Measurements from ENCODE around the gene FNIP2. TPM values are rescaled to one million over a fixed set of nuclear protein-coding genes. Genes with fewer than 3 reads are reported as not detected.
"Not testable (repeated sequence)": the region's sequence is repeated elsewhere in the genome, so short reads cannot be mapped to it uniquely, and the experiment has no call there.

Gene FNIP2
- total RNA-seq, 4 donors from 2014 or later = 48.9 to 75.8 (median 63.2) TPM

DNA sequence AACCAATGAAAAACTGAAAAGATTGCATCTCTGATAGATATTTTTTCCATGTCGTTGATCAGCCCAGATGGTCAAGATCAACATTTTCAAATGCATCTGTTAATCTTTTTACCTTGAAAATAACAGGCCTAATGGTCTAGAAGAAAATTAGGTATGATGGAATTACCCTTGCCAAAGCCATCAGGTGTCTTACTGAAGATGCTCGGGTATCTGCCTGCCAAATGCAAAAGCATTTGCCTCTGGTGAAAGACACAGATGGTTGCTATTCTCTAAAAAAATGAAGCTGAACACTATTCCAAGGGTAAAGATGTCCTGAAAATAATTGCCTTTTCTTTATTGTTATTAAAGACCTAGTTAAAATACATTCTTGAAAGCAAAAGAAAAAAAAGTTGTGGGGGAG is 126.0 kb downstream of the FNIP2 start:
- peaks cover 0 to 5% of the 10 kb centered on the region in 2 donors for H3K36me3 ChIP-seq
- intact Hi-C loops (cut with DNase I) = no loop called here

DNA sequence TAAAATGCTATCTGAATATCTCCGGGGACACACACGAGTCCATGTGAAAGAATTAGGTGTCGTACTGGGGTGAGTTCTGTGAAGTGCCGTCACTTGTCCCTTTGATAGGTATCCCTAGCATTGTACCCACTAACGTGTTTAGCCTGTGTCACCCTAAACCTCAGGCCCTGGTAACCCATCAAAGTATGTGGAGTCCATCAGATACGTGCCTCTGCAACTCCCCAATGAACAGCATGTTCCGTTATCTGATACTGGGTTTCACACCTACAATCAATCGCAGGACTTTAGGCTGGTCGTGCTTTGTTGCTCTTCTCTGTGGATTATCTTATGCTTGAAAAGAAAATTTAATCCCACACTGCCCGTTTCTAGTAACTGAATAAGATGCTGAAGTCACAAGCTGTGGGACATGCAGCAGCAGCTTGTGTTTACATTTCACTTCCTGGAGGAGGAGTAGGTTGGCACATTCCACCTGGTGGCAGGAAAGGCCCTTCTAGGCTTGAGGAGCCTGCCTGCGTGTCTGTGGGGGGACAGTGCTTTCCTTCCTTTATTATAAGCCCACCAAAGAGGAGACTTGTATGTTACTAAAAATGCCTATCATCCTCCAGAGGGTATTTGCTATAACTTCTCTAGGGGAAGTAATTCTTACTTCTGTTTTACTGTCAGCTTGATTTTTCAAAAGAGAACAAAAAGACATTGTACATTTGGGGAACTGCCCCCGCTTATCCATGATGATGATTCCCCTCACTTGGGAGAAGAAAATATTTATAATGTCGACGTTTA is 127.2 kb downstream of the FNIP2 start:
- 68 to 69% methylated on average over 14 of the region's 14 CpGs for WGBS, 2 donors
- TF ChIP-seq, protein P1, sequence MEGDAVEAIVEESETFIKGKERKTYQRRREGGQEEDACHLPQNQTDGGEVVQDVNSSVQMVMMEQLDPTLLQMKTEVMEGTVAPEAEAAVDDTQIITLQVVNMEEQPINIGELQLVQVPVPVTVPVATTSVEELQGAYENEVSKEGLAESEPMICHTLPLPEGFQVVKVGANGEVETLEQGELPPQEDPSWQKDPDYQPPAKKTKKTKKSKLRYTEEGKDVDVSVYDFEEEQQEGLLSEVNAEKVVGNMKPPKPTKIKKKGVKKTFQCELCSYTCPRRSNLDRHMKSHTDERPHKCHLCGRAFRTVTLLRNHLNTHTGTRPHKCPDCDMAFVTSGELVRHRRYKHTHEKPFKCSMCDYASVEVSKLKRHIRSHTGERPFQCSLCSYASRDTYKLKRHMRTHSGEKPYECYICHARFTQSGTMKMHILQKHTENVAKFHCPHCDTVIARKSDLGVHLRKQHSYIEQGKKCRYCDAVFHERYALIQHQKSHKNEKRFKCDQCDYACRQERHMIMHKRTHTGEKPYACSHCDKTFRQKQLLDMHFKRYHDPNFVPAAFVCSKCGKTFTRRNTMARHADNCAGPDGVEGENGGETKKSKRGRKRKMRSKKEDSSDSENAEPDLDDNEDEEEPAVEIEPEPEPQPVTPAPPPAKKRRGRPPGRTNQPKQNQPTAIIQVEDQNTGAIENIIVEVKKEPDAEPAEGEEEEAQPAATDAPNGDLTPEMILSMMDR (IDR thresholded peaks at IDR 0.05) = peak in 2 of 6 experiments; percentile 4 to 14
- TF ChIP-seq POLR2A (IDR thresholded peaks at IDR 0.05) = no peak
- Histone ChIP-seq H3K36me3 (peaks cover 0 to 5% of the 10 kb centered on the region in 2 donors), H3K4me1 (no peaks in the 10 kb centered on the region), H3K27me3 (no peaks in the 10 kb centered on the region), H3K27ac (no peak overlapping the region), H3K9me3 (no peaks in the 10 kb centered on the region), H3K4me3 (replicated peaks in 1 of 3) (no peak overlapping the region)
- intact Hi-C loops (cut with DNase I) = no loop called here
- peak; percentile 39 to 45 for DNase-seq

More for the DNA sequence above, 126.0 kb downstream of the FNIP2 start:
- Histone ChIP-seq H3K27me3 (no peaks in the 10 kb centered on the region), H3K9me3 (no peaks in the 10 kb centered on the region), H3K4me3 (replicated peaks in 1 of 3) (no peak overlapping the region), H3K27ac (no peak overlapping the region), H3K4me1 (no peaks in the 10 kb centered on the region)
- TF ChIP-seq, protein P1 (IDR thresholded peaks at IDR 0.05) = no peak
- TF ChIP-seq POLR2A (IDR thresholded peaks at IDR 0.05) = no peak
- no peak for DNase-seq
- 93 to 98% methylated on average over 2 of the region's 2 CpGs for WGBS, 2 donors

DNA sequence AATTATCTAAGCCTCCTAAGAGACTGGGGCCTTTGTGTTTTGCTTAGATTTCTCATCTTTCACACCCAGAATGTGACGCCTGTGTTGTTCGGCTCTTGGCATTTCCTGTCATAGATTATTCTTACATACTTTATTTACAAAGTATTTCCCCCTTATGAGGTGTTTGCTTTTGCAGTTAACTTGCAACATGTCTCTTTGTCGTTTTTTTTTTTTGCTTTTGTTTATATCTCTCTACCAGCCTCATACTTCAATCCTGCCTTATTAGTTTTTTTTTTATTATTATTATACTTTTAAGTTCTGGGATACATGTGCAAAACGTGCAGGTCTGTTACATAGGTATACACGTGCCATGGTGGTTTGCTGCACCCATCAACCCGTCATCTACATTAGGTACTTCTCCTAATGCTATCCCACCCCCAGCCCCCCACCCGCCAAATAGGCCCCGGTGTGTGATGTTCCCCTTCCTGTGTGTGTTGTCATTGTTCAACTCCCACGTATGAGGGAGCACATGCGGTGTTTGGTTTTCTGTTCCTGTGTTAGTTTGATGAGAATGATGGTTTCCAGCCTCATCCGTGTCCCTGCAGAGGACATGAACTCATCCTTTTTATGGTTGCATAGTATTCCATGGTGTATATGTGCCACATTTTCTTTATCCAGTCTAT is 127.9 kb downstream of the FNIP2 start:
- H3K4me3 ChIP-seq (replicated peaks in 1 of 3); H3K27ac ChIP-seq; H3K36me3 ChIP-seq; intact Hi-C loops (cut with DNase I); H3K4me1 ChIP-seq; H3K9me3 ChIP-seq; H3K27me3 ChIP-seq; DNase-seq: not testable (repeated sequence)
- 88 to 92% methylated on average over 11 of the region's 11 CpGs for WGBS, 2 donors

DNA sequence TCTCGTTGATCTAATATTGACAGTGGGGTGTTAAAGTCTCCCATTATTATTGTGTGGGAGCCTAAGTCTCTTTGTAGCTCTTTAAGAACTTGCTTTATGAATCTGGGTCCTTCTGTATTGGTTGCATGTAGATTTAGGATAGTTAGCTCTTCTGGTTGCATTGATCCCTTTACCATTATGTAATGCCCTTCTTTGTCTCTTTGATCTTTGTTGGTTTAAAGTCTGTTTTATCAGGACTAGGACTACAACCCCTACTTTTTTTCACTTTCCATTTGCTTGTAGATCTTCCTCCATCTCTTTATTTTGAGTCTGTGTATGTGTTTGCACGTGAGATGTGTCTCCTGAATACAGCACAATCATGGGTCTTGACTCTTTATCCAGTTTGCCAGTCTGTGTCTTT is 131.6 kb downstream of the FNIP2 start:
- H3K4me1 ChIP-seq; H3K27me3 ChIP-seq; H3K27ac ChIP-seq; H3K9me3 ChIP-seq; H3K36me3 ChIP-seq; H3K4me3 ChIP-seq (replicated peaks in 1 of 3); DNase-seq; intact Hi-C loops (cut with DNase I): not testable (repeated sequence)
- 98 to 99% methylated on average over 2 of the region's 2 CpGs for WGBS, 2 donors

DNA sequence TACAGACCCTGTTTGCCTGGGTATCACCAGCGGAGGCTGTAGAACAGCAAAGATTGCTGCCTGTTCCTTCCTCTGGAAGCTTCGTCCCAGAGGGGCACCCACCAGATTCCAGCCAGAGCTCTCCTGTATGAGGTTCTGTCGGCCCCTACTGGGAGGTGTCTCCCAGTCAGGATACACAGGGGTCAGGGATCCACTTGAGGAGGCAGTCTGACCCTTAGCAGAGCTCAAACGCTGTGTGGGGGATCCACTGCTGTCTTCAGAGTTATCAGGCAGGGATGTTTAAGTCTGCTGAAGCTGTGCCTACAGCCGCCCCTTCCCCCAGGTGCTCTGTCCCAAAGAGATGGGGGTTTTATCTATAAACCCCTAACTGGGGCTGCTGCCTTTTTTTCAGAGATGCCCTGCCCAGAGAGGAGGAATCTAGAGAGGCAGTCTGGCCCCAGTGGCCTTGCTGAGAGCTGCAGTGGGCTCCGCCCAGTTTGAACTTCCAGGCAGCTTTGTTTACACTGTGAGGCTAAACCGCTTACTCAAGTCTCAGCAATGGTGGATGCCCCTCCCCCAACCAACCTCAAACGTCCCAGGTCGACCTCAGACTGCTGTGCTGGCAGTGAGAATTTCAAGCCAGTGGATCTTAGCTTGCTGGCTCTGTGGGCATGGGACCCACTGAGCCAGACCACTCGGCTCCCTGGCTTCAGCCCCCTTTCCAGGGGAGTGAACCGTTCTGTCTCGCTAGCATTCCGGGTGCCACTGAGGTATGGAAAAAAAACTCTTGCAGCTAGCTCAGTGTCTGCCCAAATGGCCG is 133.7 kb downstream of the FNIP2 start:
- H3K27ac ChIP-seq; H3K36me3 ChIP-seq; H3K4me1 ChIP-seq; intact Hi-C loops (cut with DNase I); H3K27me3 ChIP-seq; H3K4me3 ChIP-seq (replicated peaks in 1 of 3); H3K9me3 ChIP-seq: not testable (repeated sequence)
- 76% methylated on average over 13 to 14 of the region's 14 CpGs for WGBS, 2 donors
- peak in 1 of 2 donors; percentile 4 for DNase-seq

DNA sequence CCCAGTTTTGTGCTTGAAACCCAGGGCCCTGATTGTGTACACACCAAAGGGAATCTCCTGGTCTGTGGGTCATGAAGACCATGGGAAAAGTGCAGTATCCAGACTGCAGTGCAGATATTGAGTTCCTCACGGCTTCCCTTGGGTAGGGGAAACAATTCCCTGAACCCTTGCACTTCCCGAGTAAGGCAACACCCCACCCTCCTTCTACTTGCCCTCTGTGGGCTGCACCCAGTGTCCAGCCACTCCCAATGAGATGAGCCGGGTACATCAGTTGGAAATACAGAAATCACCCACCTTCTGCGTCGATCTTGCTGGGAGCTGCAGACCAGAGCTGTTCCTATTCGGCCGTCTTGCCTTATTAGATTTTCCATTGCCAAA is 134.2 kb downstream of the FNIP2 start:
- intact Hi-C loops (cut with DNase I) = no loop called here
- 94 to 96% methylated on average over 7 of the region's 7 CpGs for WGBS, 2 donors
- Histone ChIP-seq H3K4me1 (no peaks in the 10 kb centered on the region), H3K4me3 (replicated peaks in 1 of 3) (no peak overlapping the region), H3K36me3 (no peaks in the 10 kb centered on the region), H3K9me3 (no peaks in the 10 kb centered on the region), H3K27ac (no peak overlapping the region), H3K27me3 (no peaks in the 10 kb centered on the region)
- DNase-seq = no peak
- TF ChIP-seq, protein P1 (IDR thresholded peaks at IDR 0.05) = no peak
- TF ChIP-seq POLR2A (IDR thresholded peaks at IDR 0.05) = no peak
